ENCODE results near the gene LRRC7.

The LRRC7 gene

DNA sequence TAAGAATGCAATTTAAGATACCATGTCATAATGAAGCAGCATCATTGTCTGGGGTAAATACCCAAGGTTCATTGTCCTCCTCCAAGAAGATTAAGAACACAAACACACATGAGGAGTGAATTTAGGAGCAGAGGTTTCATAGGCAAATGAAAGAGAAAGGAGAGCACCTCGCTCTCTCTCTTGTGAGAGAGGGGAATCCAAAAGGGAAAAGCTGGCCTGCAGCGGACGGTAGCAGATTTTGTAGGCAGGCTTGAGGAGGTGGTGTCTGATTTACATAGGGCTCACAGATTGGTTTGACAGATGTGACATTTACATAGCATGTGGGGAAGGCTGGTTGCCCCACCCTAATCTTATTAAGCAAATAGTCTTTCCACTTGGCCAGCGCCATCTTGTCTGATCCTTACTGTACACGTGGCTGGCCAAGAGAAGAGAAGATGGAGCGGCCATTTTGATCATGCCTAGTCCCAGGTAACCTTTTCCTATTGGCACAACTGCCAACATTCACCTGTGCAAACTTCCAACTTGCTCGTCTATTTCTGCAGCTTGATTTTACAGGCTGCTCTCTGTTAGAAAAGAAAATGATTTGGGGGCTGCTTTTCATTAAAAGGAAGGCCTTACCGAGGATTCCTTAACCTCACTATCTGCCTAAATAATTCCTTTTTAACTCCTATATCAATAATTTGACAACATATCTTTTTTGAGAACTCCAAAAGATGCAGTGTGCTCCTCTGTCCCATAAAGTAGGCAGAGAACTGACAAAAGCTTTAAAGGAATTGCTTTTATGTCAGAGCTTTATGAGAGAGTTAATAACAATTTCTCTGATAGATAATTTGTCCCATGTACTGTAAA lies 16.0 kb upstream of the LRRC7 start:
- no peak for DNase-seq (ENCODE audit: low spot score)
- CTCF ChIA-PET, result no interaction called here
- POLR2A ChIA-PET (ENCODE audit: low non-redundant PET), result no interaction called here
- TF ChIP-seq, protein P1, sequence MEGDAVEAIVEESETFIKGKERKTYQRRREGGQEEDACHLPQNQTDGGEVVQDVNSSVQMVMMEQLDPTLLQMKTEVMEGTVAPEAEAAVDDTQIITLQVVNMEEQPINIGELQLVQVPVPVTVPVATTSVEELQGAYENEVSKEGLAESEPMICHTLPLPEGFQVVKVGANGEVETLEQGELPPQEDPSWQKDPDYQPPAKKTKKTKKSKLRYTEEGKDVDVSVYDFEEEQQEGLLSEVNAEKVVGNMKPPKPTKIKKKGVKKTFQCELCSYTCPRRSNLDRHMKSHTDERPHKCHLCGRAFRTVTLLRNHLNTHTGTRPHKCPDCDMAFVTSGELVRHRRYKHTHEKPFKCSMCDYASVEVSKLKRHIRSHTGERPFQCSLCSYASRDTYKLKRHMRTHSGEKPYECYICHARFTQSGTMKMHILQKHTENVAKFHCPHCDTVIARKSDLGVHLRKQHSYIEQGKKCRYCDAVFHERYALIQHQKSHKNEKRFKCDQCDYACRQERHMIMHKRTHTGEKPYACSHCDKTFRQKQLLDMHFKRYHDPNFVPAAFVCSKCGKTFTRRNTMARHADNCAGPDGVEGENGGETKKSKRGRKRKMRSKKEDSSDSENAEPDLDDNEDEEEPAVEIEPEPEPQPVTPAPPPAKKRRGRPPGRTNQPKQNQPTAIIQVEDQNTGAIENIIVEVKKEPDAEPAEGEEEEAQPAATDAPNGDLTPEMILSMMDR (conservative IDR thresholded peaks at IDR 0.05; ENCODE audit: low read depth), result no peak
- H3K27ac ChIP-seq, result no peak overlapping the region

DNA sequence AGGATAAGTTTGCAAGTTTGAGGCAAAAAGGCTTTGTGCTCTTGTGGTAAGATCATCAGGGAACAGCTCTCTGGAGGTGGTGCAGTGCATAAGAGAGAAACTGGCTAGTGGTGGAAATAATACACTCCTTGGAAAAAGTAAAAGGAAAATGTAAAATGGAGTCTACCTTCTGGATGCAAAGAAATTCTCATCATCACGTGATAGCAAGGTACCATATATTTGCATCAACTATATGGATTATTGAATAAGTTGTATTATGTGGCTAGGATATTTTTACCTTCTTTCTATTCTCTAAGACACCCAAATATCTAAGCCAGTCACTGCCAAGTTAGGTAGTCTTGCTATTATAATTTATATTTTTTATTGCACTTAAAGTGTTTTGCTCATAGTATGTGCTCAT lies 14.0 kb upstream of the LRRC7 start:
- no peak overlapping the region for H3K27ac ChIP-seq
- no peak for DNase-seq (ENCODE audit: low spot score)
- TF ChIP-seq, protein P1 (conservative IDR thresholded peaks at IDR 0.05; ENCODE audit: low read depth), result no peak
- CTCF ChIA-PET, result no interaction called here
- POLR2A ChIA-PET (ENCODE audit: low non-redundant PET), result no interaction called here

DNA sequence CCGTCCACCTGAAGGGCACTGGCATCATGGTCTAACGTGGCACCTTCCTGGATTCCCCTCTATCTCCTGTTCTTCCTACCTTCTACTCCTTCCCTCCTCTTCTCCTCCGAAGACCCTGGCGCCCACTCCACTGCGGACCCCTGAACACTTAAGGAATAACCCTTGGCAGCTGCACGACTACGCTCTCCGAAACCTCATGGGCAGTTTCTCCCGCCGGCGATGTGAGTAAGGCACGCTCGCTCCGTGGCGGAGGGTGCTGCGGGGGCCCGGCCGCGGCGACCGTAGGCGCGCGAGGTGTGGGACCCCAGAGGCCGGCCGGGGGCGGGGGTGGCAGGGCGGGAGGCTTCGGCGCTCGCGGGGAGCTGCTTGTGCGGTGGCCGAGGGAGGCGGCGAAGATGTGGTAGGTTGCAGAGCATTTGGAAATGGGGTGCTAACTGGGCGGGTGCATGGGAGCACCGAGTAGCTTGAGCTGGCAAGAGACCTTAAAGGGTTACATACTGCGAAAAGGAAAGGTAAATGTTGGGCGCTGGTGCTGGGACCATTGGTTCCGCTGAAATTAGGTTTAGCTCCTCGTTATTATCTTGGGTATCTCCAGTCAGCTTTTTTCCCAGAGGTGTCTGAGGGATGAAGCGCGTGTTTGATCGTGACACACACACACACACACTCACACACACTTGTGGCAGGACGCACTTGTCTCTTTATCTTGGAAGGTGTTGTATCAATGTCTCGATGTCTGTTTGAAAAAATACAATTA lies 876 bp downstream of the LRRC7 start:
- no peak for DNase-seq (ENCODE audit: low spot score)
- ChIA-PET CTCF (interaction anchor here (0.6 kb wide), 1 partner anchor 173 kb away, joined by 4 read pairs; no protein-coding TSS in a partner anchor), POLR2A (ENCODE audit: low non-redundant PET) (no interaction called here)
- TF ChIP-seq, protein P1 (conservative IDR thresholded peaks at IDR 0.05; ENCODE audit: low read depth), result no peak
- H3K27ac ChIP-seq, result no peak overlapping the region

- ChIA-PET POLR2A (ENCODE audit: low non-redundant PET) (no interaction called here), CTCF (no interaction called here)
- no peak overlapping the region for H3K27ac ChIP-seq
Observed at GRCh38 chr1:69569175-69569541, 1.4 kb downstream of the LRRC7 start.

DNA sequence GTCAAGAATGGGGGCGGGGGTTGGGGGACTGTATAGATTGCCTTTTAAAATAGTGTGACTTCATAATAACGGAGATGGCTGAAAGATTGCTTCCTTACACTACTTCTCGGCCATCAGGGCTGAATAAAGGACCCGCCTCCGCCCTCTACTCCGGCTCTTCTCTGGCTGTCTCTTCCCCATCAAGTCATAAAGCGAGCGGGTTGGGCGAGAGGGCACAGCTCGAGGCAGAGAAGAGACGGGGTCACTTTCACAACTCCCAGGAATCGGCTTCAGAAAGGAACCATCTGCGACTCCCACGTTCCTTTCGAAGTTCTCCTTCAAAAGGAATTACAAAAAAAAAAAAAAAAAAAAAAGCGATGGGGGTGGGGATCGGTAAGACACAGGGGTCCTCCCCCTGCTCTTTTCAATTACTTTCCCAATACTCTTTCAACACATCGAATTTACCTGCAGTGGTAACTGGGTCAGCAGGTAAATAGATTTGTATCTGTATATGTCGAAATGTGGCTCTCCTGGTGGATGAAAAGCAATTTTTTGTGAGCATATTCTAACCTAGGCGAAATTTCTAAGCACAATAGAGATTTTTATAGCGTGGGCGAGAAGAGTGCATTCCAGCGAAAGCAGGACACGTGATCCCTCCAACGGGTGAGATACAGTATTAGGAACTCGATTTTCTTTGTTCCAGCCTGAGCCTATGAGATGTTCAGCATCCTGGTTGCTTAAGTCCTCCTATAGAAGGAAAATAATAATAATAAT lies 2.0 kb downstream of the LRRC7 start:
- no peak for DNase-seq (ENCODE audit: low spot score)
- TF ChIP-seq, protein P1 (conservative IDR thresholded peaks at IDR 0.05; ENCODE audit: low read depth), result no peak
- ChIA-PET CTCF (no interaction called here), POLR2A (ENCODE audit: low non-redundant PET) (no interaction called here)
- no peak overlapping the region for H3K27ac ChIP-seq

More at GRCh38 chr1:69569175-69569541, 1.4 kb downstream of the LRRC7 start:
- no peak for DNase-seq (ENCODE audit: low spot score)
- TF ChIP-seq, protein P1 (conservative IDR thresholded peaks at IDR 0.05; ENCODE audit: low read depth), result no peak

DNA sequence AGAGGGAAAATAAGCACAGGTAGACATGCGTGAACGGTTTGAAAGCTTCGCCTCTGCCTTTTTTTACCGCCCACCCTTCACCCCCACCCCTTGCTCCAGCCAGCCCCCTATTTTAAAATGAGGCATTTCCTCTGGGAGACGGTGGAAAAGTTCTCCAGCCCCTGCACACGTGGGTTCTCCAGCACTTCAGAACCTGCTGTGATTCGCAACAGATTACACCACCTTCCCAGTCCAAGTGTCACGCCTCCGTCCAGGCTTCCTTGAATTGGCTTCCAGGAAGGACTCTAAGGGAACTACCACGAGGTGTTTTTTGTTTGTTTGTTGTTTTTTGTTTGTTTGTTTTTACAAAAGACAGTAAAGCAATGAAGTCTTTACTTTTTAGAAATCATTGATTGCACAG lies 2.6 kb downstream of the LRRC7 start:
- POLR2A ChIA-PET (ENCODE audit: low non-redundant PET), result no interaction called here
- CTCF ChIA-PET, result no interaction called here
- H3K27ac ChIP-seq, result no peak overlapping the region
- no peak for DNase-seq (ENCODE audit: low spot score)
- TF ChIP-seq, protein P1 (conservative IDR thresholded peaks at IDR 0.05; ENCODE audit: low read depth), result no peak
